Natural killer cell (primary cell): ENCODE measurements around the gene ZNF385D. TPM values are rescaled to one million over a fixed set of nuclear protein-coding genes. Genes with fewer than 3 reads are reported as not detected.

Experiments used
- ATAC-seq, 3 donors: fragments of 150-1000 bp in 2 of 3; fragments of 200-7000 bp in 1 of 3; cut with Tn5 transposase; 1 replicate in 1 of 3; 2 replicates in 2 of 3; pipeline ENCODE4 v1.10.0; 2021; ENCODE audit warnings: mild to moderate bottlenecking in 2 of 3, moderate library complexity in 2 of 3
- DNase-seq, 2 donors: peaks; one replicate each; pipeline versions ENCODE4 v3.0.0 to v3.0.0-alpha.2; 2013 to 2021; ENCODE audit warnings: mixed read lengths in 1 of 2
- H3K27ac ChIP-seq: one replicate; pipeline ENCODE4 v1.5.1; 2013; ENCODE audit warnings: mild to moderate bottlenecking, low read length
- H3K27me3 ChIP-seq: one replicate; pipeline ENCODE4 v1.6.1; 2013; ENCODE audit warnings: low read length; ENCODE audit not compliant: control insufficient read depth, insufficient read depth
- H3K36me3 ChIP-seq: one replicate; pipeline ENCODE4 v1.6.1; 2013; ENCODE audit warnings: low read length; ENCODE audit not compliant: control insufficient read depth, insufficient read depth
- H3K4me1 ChIP-seq: one replicate; pipeline ENCODE4 v1.6.1; 2013; ENCODE audit warnings: low read length; ENCODE audit not compliant: control insufficient read depth, insufficient read depth
- H3K4me3 ChIP-seq: one replicate; pipeline ENCODE4 v1.5.1; 2013; ENCODE audit warnings: low read length
- H3K9me3 ChIP-seq: one replicate; pipeline ENCODE4 v1.6.1; 2013; ENCODE audit warnings: low read length; ENCODE audit not compliant: control insufficient read depth, insufficient read depth
- H3K27ac Mint-ChIP-seq, 2 donors: one replicate each; pipeline ENCODE4 v1.8.0; 2022; ENCODE audit warnings: mild to moderate bottlenecking in 2 of 2, mixed read lengths in 2 of 2, moderate library complexity in 1 of 2
- H3K27me3 Mint-ChIP-seq, 2 donors: one replicate each; pipeline ENCODE4 v1.8.0; 2022; ENCODE audit warnings: low read depth in 2 of 2, mixed read lengths in 2 of 2
- H3K36me3 Mint-ChIP-seq: one replicate; pipeline ENCODE4 v1.8.0; 2022; ENCODE audit warnings: mixed read lengths
- H3K4me1 Mint-ChIP-seq, 2 donors: one replicate each; pipeline ENCODE4 v1.8.0; 2022; ENCODE audit warnings: mixed read lengths in 2 of 2
- H3K4me3 Mint-ChIP-seq: one replicate; pipeline ENCODE4 v1.8.0; 2022; ENCODE audit warnings: mild to moderate bottlenecking, moderate library complexity, mixed read lengths
- H3K9me3 Mint-ChIP-seq, 2 donors: one replicate each; pipeline ENCODE4 v1.8.0; 2022; ENCODE audit warnings: mixed read lengths in 2 of 2
- WGBS: methylation state at CpG from one replicate; pipeline ENCODE4 v1.1.7; 2013; ENCODE audit warnings: missing lambda C conversion rate; ENCODE audit not compliant: insufficient coverage; 5-methylcytosine and 5-hydroxymethylcytosine counted together
- intact Hi-C: fragments of 100-400 bp; cut with micrococcal nuclease; formaldehyde crosslinking; loops from one replicate; pipeline ENCODE4 v1.14.2; 2022
- total RNA-seq, 4 donors: library from RNA; stranded (reverse); fragments of 120-200 nt in 1 of 4; gene quantifications; one replicate each; pipeline versions ENCODE4 v1.2.3 to v1.2.4, GENCODE V29; 2013 to 2022
- TF ChIP-seq, protein P1 (sequence below): fragments of 200-600 bp; IDR thresholded peaks from one replicate; pipeline ENCODE4 v1.8.0; 2022; ENCODE audit warnings: antibody characterized with exemption

ZNF385D gene
- total RNA-seq, 3 donors from 2014 or later (not counting 1 experiment from before 2014, with no cell fraction given) = 0.02 to 0.31 (median 0.25) TPM

- H3K4me3 ChIP-seq = no peak overlapping the region
- H3K9me3 Mint-ChIP-seq = peaks cover 7 to 23% of the 10 kb centered on the region in 2 donors
- no peaks in the 10 kb centered on the region for H3K27me3 ChIP-seq
- TF ChIP-seq, protein P1, sequence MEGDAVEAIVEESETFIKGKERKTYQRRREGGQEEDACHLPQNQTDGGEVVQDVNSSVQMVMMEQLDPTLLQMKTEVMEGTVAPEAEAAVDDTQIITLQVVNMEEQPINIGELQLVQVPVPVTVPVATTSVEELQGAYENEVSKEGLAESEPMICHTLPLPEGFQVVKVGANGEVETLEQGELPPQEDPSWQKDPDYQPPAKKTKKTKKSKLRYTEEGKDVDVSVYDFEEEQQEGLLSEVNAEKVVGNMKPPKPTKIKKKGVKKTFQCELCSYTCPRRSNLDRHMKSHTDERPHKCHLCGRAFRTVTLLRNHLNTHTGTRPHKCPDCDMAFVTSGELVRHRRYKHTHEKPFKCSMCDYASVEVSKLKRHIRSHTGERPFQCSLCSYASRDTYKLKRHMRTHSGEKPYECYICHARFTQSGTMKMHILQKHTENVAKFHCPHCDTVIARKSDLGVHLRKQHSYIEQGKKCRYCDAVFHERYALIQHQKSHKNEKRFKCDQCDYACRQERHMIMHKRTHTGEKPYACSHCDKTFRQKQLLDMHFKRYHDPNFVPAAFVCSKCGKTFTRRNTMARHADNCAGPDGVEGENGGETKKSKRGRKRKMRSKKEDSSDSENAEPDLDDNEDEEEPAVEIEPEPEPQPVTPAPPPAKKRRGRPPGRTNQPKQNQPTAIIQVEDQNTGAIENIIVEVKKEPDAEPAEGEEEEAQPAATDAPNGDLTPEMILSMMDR = no peak
- no peak overlapping the region for H3K27ac Mint-ChIP-seq
- ATAC-seq = no peak
- H3K4me1 ChIP-seq = no peaks in the 10 kb centered on the region
- no peaks in the 10 kb centered on the region for H3K27me3 Mint-ChIP-seq
- H3K4me3 Mint-ChIP-seq = no peak overlapping the region
- intact Hi-C loops = no loop called here
- DNase-seq = no peak
- no CpG with 5 or more reads among the region's 2 CpGs for WGBS
- peaks cover 15% of the 10 kb centered on the region for H3K36me3 Mint-ChIP-seq
- no peaks in the 10 kb centered on the region for H3K4me1 Mint-ChIP-seq
- H3K36me3 ChIP-seq = no peaks in the 10 kb centered on the region
- no peak overlapping the region for H3K27ac ChIP-seq
- H3K9me3 ChIP-seq = no peaks in the 10 kb centered on the region
Measured at GRCh38 chr3:21791356-21791755, 40.3 kb upstream of the ZNF385D start.

GRCh38 chr3:21790466-21790865 lies 39.5 kb upstream of the ZNF385D start:
- Mint-ChIP-seq H3K36me3 (peaks cover 15% of the 10 kb centered on the region), H3K4me1 (no peaks in the 10 kb centered on the region), H3K4me3 (no peak overlapping the region), H3K27ac (no peak overlapping the region), H3K27me3 (no peaks in the 10 kb centered on the region), H3K9me3 (peaks cover 10 to 21% of the 10 kb centered on the region in 2 donors)
- Histone ChIP-seq H3K36me3 (no peaks in the 10 kb centered on the region), H3K4me3 (no peak overlapping the region), H3K9me3 (no peaks in the 10 kb centered on the region), H3K4me1 (no peaks in the 10 kb centered on the region), H3K27me3 (no peaks in the 10 kb centered on the region), H3K27ac (no peak overlapping the region)
- TF ChIP-seq, protein P1 = no peak
- ATAC-seq (no peak), DNase-seq (no peak)
- intact Hi-C loops = no loop called here
- WGBS = no CpG with 5 or more reads among the region's 1 CpG

GRCh38 chr3:21789730-21790129 lies 38.7 kb upstream of the ZNF385D start:
- H3K27ac Mint-ChIP-seq = no peak overlapping the region
- H3K9me3 ChIP-seq = no peaks in the 10 kb centered on the region
- H3K27me3 Mint-ChIP-seq = no peaks in the 10 kb centered on the region
- H3K4me1 Mint-ChIP-seq = no peaks in the 10 kb centered on the region
- H3K36me3 Mint-ChIP-seq = peaks cover 15% of the 10 kb centered on the region
- no peak overlapping the region for H3K4me3 ChIP-seq
- DNase-seq (no peak), ATAC-seq (no peak)
- H3K9me3 Mint-ChIP-seq = peaks cover 11 to 21% of the 10 kb centered on the region in 2 donors
- no peaks in the 10 kb centered on the region for H3K4me1 ChIP-seq
- WGBS = no CpG with 5 or more reads among the region's 1 CpG
- no peaks in the 10 kb centered on the region for H3K36me3 ChIP-seq
- no peak overlapping the region for H3K4me3 Mint-ChIP-seq
- no peak overlapping the region for H3K27ac ChIP-seq
- TF ChIP-seq, protein P1 = no peak
- no peaks in the 10 kb centered on the region for H3K27me3 ChIP-seq
- intact Hi-C loops = no loop called here

DNA sequence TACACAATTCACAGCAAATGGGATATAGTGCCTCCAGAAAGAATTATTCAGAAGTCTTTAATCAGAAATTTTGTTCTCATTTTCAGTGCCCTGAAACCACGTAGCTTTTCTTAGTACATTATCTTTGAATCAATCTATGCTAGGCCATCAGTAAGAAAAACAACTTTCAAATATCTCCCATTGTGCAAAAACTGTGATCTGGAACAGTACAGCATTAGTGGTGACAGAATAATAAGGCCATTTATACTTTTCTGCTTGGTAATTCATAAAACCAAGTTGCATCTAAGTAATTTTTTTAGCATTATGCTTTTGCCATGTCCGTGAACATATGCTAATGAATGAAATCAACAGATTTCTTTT lies 35.4 kb upstream of the ZNF385D start:
- no peak overlapping the region for H3K27ac Mint-ChIP-seq
- 23% methylated on average over 1 of the region's 2 CpGs for WGBS
- H3K27ac ChIP-seq = no peak overlapping the region
- DNase-seq (no peak), ATAC-seq (no peak)
- H3K9me3 ChIP-seq = no peaks in the 10 kb centered on the region
- no peaks in the 10 kb centered on the region for H3K36me3 ChIP-seq
- H3K27me3 Mint-ChIP-seq = no peaks in the 10 kb centered on the region
- H3K4me3 Mint-ChIP-seq = no peak overlapping the region
- peaks cover 10% of the 10 kb centered on the region for H3K36me3 Mint-ChIP-seq
- H3K4me1 ChIP-seq = no peaks in the 10 kb centered on the region
- TF ChIP-seq, protein P1 = no peak
- intact Hi-C loops = no loop called here
- H3K4me1 Mint-ChIP-seq = no peaks in the 10 kb centered on the region
- no peak overlapping the region for H3K4me3 ChIP-seq
- H3K27me3 ChIP-seq = no peaks in the 10 kb centered on the region
- peaks cover 11 to 21% of the 10 kb centered on the region in 2 donors for H3K9me3 Mint-ChIP-seq
